HepG2 (cell line): Measurements from ENCODE around the gene DTNB. TPM values are rescaled to one million over a fixed set of nuclear protein-coding genes. Genes with fewer than 3 reads are reported as not detected.

ENCODE experiments used
- ETV5 ChIP-seq: IDR thresholded peaks from 2 replicates; pipeline ENCODE4 v1.6.1; 2018; ENCODE audit warnings: missing biosample characterization, missing genetic modification reagents, inconsistent platforms, borderline replicate concordance
- JUN ChIP-seq: sonication (generic); formaldehyde crosslinking; IDR thresholded peaks from 2 replicates; pipeline ENCODE4 v1.4.0; 2020; ENCODE audit warnings: mild to moderate bottlenecking, missing genetic modification reagents
- MIER2 ChIP-seq: IDR thresholded peaks from 2 replicates; pipeline ENCODE4 v1.6.1; 2016; ENCODE audit warnings: missing biosample characterization, missing genetic modification reagents
- ZBTB8A ChIP-seq: sonication (generic); formaldehyde crosslinking; IDR thresholded peaks from 2 replicates; pipeline ENCODE4 v1.4.0; 2020; ENCODE audit warnings: mild to moderate bottlenecking, low read depth, missing genetic modification reagents, borderline replicate concordance
- ZNF230 ChIP-seq: sonication (generic); formaldehyde crosslinking; IDR thresholded peaks from 2 replicates; pipeline ENCODE4 v1.4.0; 2020; ENCODE audit warnings: mild to moderate bottlenecking, missing genetic modification reagents
- ZNF44 ChIP-seq: sonication (generic); formaldehyde crosslinking; IDR thresholded peaks from 2 replicates; pipeline ENCODE4 v1.5.1; 2020; ENCODE audit warnings: mild to moderate bottlenecking, missing genetic modification reagents
- ZNF670 ChIP-seq: sonication (generic); formaldehyde crosslinking; IDR thresholded peaks from 2 replicates; pipeline ENCODE4 v1.8.0; 2022; ENCODE audit warnings: mild to moderate bottlenecking, missing genetic modification reagents, borderline replicate concordance
- ZZZ3 ChIP-seq: sonication (generic); formaldehyde crosslinking; IDR thresholded peaks from 2 replicates; pipeline ENCODE4 v1.4.0; 2020; ENCODE audit warnings: missing genetic modification reagents, mild to moderate bottlenecking, borderline replicate concordance
- polyA plus RNA-seq, 8 experiments: library from polyadenylated mRNA; depleted of rRNA in 3 of 8; stranded (reverse) in 7 of 8; unstranded in 1 of 8; fragments of >200 nt; fragmentation: Illumina TruSeq in 4 of 8; extraction: Trizol in 4 of 8; gene quantifications; 2 replicates each; pipeline versions ENCODE4 v1.2.1 to v1.2.3, GENCODE V29; 2011 to 2016; ENCODE audit warnings: low read depth in 4 of 8, missing spikeins in 1 of 8, mixed read lengths in 1 of 8; ENCODE audit not compliant: insufficient read depth in 1 of 8
- total RNA-seq, 5 experiments: library from RNA; depleted of rRNA; stranded (reverse); fragments of >200 nt; fragmentation: Illumina TruSeq; extraction: Trizol; gene quantifications; 2 replicates each; pipeline ENCODE4 v1.2.3, GENCODE V29; 2016; ENCODE audit warnings: low read depth in 1 of 5
- TF ChIP-seq, protein P1 (sequence below): IDR thresholded peaks from 2 replicates; pipeline ENCODE4 v1.6.1; 2016; ENCODE audit warnings: missing compliant biosample characterization, missing genetic modification reagents, borderline replicate concordance
- TF ChIP-seq, protein P2 (sequence below): sonication (generic); formaldehyde crosslinking; IDR thresholded peaks from 2 replicates; pipeline ENCODE4 v1.4.0; 2020; ENCODE audit warnings: mild to moderate bottlenecking, missing genetic modification reagents
- TF ChIP-seq, protein P3 (sequence below): IDR thresholded peaks from 2 replicates; pipeline ENCODE4 v1.6.1; 2016; ENCODE audit warnings: low read depth
- TF ChIP-seq, protein P4 (sequence below): sonication (generic); formaldehyde crosslinking; conservative IDR thresholded peaks from 2 replicates; pipeline ENCODE4 v1.4.0; 2020; ENCODE audit warnings: missing genetic modification reagents
- TF ChIP-seq, protein P5 (sequence below): sonication (generic); formaldehyde crosslinking; IDR thresholded peaks from 2 replicates; pipeline ENCODE4 v1.4.0; 2020; ENCODE audit warnings: mild to moderate bottlenecking, missing genetic modification reagents

The DTNB gene
- total and polyA plus RNA-seq, 2 of the 13 experiments (the other 11 are each of a cell fraction or from before 2014, with no cell fraction given) = 14.4 to 23.9 TPM

DNA sequence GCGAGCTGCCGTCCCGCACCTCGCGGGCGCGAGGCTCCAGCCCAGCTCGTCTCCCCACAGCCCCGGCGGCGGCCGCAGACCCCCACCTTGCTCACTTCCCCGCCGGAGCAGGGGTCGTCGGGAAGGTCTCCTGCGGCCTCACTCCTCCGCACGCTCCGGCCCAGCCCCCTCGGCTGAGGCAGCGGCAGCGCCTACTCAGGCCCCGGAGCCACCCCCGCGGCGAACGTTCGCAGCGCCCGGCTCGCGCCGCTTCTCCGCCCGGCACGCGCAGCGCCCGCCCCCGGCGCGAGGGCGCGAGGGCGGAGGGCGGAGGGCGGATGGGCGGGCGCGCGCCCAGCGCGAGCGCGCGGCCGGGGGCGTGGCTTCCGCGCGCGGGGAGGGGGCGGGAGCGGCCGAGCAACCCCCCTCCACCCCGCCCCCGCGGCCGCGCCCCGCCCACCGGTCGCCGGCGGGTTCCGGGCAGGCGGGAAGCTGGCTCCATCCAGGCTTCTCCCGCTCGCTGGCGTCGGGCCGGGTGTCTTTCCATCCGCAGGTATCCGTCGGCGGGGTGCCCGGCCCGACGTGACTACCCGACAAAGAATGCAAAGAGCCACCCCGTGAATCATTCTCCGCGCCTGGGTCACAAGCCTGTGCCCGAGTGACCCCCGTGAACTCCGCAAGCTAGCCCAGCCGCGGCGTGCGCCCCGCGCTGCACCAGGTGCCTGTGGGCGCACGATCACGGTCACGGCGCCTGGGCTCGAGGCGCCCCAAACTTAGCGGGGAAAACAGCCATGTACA is at the start of gene DTNB (continued):
- TF ChIP-seq, protein P1, sequence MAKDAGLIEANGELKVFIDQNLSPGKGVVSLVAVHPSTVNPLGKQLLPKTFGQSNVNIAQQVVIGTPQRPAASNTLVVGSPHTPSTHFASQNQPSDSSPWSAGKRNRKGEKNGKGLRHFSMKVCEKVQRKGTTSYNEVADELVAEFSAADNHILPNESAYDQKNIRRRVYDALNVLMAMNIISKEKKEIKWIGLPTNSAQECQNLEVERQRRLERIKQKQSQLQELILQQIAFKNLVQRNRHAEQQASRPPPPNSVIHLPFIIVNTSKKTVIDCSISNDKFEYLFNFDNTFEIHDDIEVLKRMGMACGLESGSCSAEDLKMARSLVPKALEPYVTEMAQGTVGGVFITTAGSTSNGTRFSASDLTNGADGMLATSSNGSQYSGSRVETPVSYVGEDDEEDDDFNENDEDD (CRISPR knock-in tag) = peak; percentile 73
- TF ChIP-seq ZBTB8A (CRISPR knock-in tag) (no peak), ZZZ3 (CRISPR knock-in tag) (no peak), ZNF230 (CRISPR knock-in tag) (0 out of 2 replicates have a peak, but pooled peaks have one; percentile 28), ZNF670 (CRISPR knock-in tag) (no peak), MIER2 (0 out of 2 replicates have a peak, but pooled peaks have one; percentile 48), ZNF44 (CRISPR knock-in tag) (0 out of 2 replicates have a peak, but pooled peaks have one; percentile 23), ETV5 (no peak; the same call in 1 of the 2 replicates), JUN (no peak)
- TF ChIP-seq, protein P2, sequence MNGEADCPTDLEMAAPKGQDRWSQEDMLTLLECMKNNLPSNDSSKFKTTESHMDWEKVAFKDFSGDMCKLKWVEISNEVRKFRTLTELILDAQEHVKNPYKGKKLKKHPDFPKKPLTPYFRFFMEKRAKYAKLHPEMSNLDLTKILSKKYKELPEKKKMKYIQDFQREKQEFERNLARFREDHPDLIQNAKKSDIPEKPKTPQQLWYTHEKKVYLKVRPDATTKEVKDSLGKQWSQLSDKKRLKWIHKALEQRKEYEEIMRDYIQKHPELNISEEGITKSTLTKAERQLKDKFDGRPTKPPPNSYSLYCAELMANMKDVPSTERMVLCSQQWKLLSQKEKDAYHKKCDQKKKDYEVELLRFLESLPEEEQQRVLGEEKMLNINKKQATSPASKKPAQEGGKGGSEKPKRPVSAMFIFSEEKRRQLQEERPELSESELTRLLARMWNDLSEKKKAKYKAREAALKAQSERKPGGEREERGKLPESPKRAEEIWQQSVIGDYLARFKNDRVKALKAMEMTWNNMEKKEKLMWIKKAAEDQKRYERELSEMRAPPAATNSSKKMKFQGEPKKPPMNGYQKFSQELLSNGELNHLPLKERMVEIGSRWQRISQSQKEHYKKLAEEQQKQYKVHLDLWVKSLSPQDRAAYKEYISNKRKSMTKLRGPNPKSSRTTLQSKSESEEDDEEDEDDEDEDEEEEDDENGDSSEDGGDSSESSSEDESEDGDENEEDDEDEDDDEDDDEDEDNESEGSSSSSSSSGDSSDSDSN (CRISPR knock-in tag) = peak; percentile 80
- TF ChIP-seq, protein P3, sequence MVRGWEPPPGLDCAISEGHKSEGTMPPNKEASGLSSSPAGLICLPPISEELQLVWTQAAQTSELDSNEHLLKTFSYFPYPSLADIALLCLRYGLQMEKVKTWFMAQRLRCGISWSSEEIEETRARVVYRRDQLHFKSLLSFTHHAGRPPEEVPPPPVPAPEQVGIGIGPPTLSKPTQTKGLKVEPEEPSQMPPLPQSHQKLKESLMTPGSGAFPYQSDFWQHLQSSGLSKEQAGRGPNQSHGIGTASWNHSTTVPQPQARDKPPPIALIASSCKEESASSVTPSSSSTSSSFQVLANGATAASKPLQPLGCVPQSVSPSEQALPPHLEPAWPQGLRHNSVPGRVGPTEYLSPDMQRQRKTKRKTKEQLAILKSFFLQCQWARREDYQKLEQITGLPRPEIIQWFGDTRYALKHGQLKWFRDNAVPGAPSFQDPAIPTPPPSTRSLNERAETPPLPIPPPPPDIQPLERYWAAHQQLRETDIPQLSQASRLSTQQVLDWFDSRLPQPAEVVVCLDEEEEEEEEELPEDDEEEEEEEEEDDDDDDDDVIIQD (CRISPR knock-in tag) = no peak
- TF ChIP-seq, protein P4, sequence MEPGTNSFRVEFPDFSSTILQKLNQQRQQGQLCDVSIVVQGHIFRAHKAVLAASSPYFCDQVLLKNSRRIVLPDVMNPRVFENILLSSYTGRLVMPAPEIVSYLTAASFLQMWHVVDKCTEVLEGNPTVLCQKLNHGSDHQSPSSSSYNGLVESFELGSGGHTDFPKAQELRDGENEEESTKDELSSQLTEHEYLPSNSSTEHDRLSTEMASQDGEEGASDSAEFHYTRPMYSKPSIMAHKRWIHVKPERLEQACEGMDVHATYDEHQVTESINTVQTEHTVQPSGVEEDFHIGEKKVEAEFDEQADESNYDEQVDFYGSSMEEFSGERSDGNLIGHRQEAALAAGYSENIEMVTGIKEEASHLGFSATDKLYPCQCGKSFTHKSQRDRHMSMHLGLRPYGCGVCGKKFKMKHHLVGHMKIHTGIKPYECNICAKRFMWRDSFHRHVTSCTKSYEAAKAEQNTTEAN (CRISPR knock-in tag) = no peak; the same call in 1 of the 2 replicates
- TF ChIP-seq, protein P5, sequence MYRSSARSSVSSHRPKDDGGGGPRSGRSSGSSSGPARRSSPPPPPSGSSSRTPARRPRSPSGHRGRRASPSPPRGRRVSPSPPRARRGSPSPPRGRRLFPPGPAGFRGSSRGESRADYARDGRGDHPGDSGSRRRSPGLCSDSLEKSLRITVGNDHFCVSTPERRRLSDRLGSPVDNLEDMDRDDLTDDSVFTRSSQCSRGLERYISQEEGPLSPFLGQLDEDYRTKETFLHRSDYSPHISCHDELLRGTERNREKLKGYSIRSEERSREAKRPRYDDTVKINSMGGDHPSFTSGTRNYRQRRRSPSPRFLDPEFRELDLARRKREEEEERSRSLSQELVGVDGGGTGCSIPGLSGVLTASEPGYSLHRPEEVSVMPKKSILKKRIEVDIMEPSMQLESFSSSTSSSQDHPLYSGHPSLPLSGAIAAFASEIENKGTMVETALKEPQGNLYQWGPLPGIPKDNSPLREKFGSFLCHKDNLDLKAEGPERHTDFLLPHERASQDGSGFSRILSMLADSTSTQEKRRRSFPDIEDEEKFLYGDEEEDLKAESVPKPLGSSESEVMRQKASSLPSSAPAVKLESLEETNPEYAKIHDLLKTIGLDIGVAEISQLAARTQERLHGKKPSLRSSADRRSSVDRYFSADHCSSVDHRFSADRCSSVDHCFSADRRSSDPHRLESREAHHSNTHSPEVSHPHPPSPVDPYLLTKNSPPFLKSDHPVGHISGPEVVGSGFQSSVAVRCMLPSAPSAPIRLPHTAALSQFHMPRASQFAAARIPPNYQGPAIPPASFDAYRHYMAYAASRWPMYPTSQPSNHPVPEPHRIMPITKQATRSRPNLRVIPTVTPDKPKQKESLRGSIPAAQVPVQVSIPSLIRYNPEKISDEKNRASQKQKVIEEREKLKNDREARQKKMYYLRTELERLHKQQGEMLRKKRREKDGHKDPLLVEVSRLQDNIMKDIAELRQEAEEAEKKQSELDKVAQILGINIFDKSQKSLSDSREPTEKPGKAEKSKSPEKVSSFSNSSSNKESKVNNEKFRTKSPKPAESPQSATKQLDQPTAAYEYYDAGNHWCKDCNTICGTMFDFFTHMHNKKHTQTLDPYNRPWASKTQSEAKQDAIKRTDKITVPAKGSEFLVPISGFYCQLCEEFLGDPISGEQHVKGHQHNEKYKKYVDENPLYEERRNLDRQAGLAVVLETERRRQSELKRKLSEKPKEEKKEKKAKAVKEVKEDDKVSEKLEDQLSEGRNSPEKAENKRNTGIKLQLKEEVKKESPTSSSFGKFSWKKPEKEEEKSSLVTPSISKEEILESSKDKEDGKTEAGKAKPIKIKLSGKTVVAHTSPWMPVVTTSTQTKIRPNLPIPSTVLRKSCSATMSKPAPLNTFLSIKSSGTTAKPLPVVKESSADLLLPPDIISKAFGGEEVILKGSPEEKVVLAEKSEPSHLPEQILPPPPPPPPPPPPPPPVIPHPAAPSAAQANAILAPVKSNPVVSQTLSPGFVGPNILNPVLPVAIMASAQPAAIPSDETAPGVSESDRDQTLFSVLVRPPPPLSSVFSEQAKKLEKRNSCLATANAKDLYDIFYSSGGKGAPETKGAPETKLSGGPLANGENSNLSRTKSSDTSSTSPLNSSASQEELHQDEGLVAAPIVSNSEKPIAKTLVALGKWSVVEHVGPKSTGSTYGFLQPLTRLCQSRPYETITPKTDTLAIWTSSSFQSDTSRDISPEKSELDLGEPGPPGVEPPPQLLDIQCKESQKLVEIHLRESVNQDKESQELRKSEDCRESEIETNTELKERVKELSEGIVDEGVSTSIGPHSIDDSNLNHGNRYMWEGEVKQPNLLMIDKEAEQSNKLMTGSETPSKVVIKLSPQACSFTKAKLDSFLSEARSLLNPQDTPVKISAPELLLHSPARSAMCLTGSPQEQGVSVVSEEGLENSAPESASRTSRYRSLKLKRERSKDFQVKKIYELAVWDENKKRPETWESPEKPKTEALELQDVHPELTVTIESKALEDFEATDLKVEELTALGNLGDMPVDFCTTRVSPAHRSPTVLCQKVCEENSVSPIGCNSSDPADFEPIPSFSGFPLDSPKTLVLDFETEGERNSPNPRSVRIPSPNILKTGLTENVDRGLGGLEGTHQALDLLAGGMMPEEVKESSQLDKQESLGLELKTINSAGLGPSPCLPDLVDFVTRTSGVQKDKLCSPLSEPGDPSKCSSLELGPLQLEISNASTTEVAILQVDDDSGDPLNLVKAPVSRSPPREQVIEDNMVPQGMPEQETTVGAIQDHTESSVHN (CRISPR knock-in tag) = no peak
